GM19395 (cell line): ENCODE results near the gene PRRC1.
"Not testable (repeated sequence)": the region's sequence is repeated elsewhere in the genome, so short reads cannot be mapped to it uniquely, and the experiment has no call there.

Experiments used
- ATAC-seq: cut with Tn5 transposase; IDR thresholded peaks from one replicate; pipeline ENCODE4 v1.9.1; 2021; ENCODE audit warnings: mild to moderate bottlenecking, moderate library complexity; ENCODE audit not compliant: unreplicated experiment

PRRC1 gene

DNA sequence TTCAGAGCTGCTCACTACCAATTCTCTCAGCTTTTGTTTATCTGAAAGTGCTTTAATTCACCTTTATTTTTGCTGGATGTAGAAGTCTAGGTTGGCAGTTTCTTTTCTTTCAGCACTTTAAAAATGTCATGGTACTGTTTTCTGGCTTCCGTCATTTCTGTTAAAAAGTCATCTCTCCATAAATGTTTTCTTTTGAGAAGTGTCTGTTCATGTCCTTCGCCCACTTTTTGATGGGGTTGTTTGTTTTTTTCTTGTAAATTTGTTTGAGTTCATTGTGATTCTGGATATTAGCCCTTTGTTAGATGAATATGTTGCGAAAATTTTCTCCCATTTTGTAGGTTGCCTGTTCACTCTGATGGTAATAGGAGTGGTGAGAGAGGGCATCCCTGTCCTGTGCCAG, 23.1 kb downstream of the PRRC1 start:
- ATAC-seq: not testable (repeated sequence)

DNA sequence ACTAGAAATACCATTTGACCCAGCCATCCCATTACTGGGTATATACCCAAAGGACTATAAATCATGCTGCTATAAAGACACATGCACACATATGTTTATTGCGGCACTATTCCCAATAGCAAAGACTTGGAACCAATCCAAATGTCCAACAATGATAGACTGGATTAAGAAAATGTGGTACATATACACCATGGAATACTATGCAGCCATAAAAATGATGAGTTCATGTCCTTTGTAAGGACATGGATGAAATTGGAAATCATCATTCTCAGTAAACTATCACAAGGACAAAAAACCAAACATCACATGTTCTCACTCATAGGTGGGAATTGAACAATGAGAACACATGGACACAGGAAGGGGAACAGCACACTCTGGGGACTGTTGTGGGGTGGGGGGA, 27.8 kb downstream of the PRRC1 start:
- ATAC-seq: not testable (repeated sequence)

DNA sequence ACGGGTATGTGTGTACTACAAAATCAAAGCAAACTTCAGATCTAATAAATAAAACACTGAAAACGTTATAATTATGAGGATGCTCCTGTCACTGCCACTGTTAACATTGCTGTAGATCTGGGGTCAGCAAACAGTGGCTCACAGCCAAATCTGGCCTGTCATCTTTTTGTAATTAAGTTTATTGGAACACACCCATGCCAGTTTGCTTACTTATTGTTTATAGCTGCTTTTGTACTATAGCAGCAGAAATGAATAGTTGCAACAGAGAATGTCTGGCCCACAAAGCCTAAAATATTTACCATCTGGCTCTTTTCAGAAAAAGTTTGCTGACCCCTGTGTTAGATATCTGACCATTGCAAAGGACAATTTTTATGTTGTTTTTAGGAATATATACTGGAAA, 32.1 kb downstream of the PRRC1 start:
- ATAC-seq: no peak

DNA sequence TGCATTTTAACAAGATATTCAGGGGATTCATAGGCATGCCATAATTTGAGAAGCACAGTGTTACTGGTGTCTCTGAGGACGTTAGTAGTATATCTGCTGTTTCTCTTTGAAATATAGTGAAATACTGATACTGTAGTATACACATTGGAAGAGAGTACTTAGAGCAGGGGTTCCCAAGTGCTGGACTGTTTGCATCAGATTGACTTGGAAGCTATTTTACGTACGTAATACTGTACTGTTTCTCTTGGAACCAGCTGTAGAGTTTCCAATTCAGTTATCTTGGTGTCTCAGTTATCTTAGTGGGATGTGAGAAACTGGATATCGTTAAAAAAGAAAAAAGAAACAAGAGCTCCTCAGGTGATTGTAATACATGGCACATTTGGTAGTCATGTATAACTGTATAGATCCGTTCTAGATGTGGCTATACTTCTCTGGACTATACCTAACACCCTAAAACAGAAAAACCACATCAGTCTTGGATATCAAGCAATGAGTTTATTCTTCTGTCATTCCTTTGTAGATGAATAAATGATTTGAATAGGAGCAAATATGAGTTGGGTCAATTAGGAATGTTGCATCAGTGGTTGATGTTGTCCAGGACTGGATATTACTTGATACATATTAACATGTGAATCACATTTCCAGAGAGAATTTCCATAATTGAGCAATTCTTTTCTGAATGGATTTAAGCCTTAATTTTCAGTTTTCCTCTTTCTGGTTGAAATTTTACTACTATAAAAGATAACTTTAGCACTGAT, 33.4 kb downstream of the PRRC1 start:
- ATAC-seq: no peak

DNA sequence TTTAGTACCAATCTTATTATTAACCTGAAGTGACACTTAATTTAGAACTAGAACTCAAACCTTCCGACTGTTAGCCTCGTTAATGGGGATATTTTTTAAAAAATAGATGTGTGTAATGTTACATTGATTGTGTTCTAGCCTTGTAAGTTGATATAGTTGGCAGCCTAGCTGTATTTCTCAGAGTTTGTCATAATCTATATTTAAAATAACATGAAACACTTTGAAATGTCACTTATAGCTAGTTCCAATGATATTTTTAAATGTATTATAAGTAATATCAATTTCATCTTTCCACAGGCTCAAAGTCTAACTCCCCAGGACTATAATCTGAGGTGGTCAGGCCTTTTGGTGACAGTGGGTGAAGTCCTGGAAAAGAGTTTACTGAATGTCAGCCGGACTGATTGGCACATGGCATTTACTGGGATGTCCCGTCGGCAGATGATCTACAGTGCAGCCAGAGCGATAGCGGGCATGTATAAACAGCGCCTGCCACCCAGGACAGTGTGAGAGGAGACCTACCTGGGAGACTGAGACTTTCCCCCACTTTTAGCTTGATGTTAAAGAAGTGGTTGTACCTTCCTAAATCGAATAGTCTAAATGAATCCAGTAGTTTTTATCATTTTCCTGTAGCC, 34.1 kb downstream of the PRRC1 start:
- ATAC-seq: no peak

DNA sequence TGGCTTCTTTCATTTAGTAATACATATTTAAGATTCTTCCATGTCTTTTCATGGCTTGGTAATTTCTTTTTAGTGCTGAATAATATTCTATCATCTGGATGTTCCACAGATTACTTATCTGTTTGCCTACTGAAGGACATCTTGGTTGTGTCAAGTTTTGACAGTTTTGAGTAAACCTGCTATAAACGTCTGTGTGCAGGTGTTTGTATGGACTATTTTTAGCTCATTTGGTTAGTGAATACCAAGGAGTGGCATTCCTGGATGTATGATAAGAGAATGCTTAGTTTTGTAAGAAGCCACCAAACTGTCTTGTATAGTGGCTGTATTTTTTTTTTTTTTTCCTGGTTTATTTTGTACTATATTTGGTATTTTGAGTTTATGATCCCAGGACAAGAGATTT, 38.4 kb downstream of the PRRC1 start:
- no peak for ATAC-seq

DNA sequence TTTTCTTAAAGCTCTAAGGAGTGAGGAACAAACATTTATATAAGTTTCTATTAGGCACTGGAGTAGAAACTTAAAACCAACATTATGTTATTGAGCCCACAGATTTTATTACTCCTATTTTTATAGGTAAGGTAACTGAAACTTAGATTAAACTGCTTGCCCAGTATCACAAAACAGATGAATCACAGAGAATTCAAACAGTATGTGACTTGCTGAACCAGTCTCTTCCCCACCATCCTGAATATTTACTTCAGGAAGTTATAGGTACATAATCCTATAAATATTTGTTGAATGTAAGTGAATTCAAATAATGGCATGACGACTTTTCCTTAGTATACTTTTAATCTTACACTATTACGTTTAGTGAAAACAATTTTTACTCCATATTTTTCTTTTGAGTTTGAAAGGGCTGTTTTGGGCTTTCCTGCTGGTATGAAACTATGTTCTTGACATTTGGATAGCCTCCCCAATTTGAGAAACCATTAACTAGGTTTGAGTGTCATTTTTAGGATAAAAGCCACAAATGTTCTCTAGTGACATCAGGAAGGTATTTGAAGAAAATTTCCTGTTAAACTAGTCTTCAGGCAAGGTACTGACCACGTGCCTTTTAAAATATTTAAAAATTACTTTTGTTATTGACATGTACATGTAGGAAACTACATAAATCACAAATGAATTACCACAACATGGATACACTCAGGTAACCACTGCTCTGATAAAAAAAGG, 39.3 kb downstream of the PRRC1 start:
- ATAC-seq: no peak

DNA sequence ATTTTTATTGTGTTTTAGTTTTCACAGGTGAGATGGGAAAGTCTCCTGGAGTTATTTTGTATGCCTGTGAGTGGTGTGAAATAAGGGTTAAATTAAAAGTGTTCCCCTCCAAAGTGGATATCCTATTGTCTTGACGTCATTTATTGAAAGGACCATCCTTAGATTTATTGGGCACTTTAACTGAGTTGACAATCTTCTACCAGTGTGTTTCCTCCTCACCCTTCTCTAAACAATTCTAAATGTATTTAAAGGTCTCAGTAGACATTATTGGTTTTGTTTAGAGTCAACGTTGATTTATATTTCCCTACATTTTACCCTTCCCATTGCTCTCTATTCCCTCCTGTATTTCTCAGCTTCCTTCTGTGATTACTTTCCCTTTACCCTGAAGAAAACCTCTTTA, 40.8 kb downstream of the PRRC1 start:
- no peak for ATAC-seq

DNA sequence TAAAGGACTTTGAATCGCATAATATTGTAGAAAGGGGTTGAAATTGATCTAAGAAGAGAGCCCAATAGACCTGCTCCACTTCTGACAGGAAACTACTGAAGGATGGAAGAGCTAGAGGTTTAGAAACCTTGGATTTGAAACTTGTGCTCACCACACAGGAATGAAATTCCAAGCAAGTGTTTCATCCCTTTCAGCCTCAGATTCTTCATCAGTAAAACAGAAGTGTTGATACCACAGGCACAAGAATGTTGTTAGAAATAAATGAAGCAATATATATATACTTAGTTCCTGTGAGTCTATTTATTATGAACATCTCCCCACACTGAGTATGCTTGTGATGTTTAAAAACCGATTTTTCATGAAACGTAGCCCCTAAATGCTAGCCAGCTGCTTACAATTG, 43.8 kb downstream of the PRRC1 start:
- ATAC-seq: no peak

DNA sequence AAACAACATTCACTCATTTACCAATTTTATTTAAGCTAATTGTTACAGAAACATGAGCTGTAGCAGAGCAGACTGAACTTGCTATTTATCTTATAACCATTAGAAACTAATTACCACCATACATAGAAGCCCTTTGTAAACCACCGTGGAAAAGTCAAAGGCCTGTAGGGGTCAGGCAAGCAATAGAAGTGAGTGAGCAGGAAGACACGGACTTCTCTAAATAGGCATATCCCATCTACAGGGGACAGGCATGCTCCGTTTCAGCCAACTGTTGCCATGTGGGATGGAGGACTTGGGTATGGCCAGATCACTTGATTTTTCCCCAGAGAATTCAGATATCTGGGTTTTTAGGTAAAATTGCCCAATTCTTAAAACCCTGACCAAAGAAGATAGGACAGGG, 44.8 kb downstream of the PRRC1 start:
- no peak for ATAC-seq

DNA sequence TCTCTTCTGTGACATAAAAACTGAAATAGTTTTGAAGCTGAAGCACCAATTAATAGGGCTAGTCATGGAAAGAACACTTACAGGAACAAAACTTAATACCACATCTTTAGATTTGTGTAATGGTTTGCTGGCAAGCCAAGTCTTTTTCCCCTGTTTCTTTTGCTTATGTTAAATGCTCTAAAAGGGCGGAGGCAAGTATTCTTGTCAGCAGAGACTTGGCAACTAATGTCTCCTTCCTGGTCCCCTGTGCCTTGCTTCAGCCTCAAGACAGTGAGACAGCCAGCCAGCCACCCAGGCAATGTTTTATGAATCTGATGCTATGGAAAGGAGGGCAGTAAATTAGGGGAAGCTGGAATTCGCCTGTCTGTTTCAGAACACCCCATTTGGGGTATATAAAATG, 45.7 kb downstream of the PRRC1 start:
- ATAC-seq: no peak

DNA sequence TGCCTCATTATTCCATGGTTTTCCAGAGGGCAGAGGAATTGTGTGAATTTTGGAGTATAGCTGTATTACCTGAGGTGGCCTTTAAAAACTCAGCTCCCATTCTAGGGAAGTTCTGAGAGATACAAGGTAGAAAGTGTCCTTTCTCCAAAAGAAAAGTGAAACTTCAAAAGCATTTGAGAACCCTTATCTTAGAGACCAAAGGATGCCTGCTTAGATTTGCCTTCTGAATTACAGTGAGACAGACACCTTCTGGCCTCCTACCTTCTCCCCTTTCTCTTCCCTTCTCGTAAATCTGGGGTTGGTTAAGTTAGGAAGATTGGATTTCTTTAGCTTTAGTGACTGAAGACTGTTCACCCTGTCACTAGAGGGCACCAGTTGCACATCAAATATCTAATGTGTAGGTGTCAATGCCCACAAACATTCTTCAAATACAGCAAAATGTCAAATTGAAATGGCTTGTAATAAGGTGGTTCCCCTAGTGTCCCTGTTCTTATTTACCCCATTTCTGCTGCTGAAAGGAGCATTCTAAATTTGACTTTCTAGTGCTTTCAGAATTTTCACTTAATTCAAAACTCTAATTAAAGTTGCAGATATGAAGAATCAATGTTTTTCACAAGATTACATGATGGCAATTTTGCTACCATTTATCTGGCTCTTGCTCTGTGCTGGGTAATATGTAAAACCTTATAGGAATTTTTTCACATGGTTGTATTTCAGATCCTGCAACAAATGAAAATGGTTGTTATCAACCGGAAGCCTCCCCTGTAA, 46.7 kb downstream of the PRRC1 start:
- ATAC-seq: peak; percentile 41

DNA sequence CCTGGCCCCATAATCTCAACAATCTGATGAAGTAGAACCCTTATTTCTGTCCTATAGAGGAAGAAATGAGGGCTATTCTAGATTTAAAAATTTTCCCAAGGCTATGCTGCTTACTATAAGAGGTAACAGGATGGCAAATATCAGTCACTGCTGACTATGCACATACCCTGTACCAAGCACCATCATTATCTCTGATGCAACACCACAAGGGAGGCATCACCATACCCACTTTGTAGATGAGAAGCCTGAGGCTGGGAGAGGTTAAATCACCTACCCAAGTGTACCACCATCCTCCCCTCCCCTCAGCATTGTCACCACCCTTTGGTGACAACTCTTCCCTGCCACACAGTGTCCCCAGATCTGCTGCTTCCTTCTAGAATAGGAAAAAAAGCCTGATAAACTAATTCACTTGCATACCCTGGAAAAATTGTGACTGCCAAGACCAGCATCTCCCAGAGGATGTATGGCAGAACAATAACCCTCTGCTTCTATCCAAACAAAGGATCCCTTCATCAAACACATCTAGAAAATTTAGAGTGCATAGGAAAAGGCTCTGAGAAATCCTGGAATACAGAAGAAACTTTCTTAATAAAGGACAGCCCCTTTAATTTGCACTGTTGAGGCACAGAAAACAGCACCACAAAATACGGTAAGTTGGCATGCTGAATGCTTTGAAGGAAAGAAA, 48.3 kb downstream of the PRRC1 start:
- no peak for ATAC-seq

DNA sequence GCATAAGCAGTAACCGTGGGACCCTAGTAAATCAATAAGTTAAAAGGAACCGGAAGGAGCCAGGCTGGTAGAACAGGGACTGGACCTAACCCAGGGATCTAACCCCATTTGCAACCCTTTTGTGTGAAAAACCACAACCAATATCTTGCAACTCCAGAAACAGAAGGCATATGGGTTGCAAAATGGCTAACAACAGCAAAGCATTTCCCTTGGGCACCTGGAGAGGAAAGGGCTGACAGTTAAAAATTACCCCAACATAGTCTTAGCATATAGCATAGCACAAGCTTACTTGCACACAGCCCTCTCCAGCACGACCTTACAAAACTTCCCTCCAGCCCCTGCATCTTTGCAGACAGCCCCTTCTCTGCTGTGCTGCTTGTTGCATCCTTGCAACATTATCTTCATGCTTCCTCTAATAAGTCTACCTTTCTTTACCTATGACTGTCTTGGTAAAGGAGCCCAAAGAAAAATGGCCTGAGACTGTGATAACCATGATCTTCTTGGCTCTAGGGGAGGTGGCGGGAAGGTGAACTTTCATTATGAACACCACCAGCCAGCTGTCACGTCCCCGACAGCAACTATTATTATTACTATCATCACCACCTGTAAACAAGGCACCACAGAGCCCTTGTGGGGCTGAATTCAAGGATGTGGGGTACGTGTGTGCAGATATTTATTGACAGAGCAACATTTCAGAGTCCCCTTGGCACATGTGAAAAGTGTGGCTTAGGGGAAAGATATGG, 49.8 kb downstream of the PRRC1 start:
- ATAC-seq: peak; percentile 79

DNA sequence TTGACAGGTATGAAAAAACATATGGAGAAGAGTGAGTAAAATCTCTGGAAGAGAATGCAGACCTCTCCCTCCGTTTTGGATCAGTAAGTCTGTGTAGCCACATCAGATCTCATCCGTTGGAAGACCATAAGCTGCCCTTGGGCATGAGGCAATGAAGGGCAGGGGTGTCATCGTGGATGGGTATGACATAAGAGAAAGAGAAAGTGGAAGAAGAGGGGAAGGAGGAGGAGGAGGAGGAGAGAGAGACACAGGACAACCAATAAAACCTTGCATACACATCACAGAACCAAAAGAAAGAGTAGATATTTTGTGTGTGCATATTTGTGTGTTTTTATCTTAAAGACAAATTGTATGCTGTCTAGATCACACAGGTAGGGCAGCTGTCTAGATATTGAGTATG, 50.7 kb downstream of the PRRC1 start:
- no peak for ATAC-seq

DNA sequence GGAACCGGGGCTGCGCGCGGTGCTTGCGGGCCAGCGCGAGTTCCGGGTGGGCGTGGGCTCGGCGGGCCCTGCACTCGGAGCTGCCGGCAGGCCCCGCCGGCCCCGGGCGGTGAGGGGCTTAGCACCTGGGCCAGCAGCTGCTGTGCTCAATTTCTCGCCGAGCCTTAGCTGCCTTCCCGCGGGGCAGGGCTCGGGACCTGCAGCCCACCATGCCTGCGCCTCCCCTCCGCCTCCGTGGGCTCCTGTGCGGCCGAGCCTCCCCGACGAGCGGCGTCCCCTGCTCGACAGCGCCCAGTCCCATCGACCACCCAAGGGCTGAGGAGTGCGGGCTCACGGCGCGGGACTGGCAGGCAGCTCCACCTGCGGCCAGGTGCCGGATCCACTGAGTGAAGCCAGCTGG, 52.0 kb downstream of the PRRC1 start:
- not testable (repeated sequence) for ATAC-seq

DNA sequence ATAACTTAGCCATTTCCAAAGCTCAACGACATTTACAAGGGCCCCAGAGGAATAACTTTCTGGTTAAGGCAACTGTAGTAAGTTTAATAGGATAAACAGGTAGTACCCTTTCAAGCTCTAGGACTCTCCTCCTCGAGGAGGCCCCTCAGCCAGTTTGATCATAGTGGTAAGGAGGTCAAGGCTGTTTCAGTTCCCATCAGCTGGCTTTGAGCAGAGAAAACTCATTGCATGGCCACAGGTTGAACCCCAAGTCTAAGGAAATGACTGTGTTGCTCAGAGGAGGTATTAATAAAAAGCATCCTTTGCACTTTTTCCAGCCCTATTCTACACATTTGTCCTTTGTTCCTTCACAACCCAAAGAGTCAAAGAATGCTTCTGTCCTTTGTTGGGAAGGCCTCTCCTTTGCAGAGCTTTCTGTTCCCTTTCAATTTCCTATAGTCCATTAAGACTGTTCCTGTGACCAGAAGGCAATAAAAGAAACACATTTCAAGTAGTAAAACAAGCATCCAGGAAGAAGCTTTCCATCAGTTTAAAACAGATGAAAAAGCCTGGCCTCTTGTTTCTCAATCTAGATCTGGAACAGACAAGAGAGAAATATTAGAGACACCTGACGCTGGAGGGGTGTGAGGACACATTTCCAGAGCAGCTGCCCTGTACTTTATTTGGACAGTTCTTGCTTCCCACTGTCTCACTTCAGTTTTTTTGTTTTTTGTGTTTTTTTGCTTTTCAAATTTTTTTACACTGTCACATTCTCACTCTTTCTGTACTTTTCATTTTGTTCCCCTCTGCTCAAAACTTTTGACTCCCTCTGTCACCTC, 54.1 kb downstream of the PRRC1 start:
- peak; percentile 65 for ATAC-seq

DNA sequence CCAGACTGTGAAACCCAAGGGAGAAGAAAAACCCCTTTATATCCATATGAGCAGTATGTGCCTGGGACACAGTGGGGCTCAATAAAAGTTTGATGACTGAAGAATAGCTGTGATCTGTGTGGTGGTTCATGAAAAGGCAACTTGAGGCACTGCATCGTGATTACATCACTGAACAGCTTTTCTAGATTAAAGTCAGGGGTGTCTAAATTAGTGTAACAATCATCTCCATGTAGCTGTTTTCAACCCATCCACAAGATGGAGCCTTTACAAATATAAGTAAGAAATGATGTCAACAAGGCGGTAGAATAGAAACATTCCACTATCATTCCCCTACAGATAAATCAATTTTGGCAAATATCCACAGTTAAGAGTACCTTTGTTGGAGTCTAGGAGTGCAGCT, 55.5 kb downstream of the PRRC1 start:
- no peak for ATAC-seq
